DND-41 (cell line): ENCODE measurements around the gene KLHL36.

ENCODE experiments used
- EZH2 ChIP-seq: IDR thresholded peaks from 3 replicates; pipeline ENCODE4 v1.6.1; 2012; ENCODE audit warnings: borderline replicate concordance, low read depth, mild to moderate bottlenecking, moderate library complexity, low read length, inconsistent platforms; ENCODE audit not compliant: severe bottlenecking
- TF ChIP-seq, protein P1 (sequence below): IDR thresholded peaks from 2 replicates; pipeline ENCODE4 v1.5.1; 2012; ENCODE audit warnings: borderline replicate concordance, low read length, moderate library complexity, mild to moderate bottlenecking; ENCODE audit not compliant: poor library complexity, severe bottlenecking; ENCODE audit errors: extremely low read depth

DNA sequence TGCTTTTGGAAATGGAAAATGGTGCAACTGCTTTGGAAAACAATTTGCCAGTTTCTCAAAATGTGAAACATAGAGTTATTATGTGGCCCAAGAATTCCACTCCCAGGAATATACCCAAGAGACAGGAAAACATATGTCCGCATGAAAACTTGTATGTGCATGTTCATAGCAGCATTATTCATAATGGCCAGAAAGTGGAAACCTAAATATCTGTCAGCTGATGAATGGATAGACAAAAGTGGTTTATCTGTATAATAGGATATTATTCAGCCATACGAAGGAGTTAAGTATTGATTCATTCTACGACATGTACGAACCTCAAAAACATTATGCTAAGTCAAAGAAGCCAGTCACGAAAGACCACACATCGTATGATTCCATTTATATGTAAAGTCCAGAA, 22.8 kb upstream of the KLHL36 start:
- TF ChIP-seq, protein P1, sequence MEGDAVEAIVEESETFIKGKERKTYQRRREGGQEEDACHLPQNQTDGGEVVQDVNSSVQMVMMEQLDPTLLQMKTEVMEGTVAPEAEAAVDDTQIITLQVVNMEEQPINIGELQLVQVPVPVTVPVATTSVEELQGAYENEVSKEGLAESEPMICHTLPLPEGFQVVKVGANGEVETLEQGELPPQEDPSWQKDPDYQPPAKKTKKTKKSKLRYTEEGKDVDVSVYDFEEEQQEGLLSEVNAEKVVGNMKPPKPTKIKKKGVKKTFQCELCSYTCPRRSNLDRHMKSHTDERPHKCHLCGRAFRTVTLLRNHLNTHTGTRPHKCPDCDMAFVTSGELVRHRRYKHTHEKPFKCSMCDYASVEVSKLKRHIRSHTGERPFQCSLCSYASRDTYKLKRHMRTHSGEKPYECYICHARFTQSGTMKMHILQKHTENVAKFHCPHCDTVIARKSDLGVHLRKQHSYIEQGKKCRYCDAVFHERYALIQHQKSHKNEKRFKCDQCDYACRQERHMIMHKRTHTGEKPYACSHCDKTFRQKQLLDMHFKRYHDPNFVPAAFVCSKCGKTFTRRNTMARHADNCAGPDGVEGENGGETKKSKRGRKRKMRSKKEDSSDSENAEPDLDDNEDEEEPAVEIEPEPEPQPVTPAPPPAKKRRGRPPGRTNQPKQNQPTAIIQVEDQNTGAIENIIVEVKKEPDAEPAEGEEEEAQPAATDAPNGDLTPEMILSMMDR: no peak
- no peak for TF ChIP-seq EZH2
